Measurements from ENCODE around the gene NUMBL. TPM values are rescaled to one million over a fixed set of nuclear protein-coding genes. Genes with fewer than 3 reads are reported as not detected.

Gene NUMBL
- total and polyA plus RNA-seq, 2 of the 8 experiments (the other 6 are each of a cell fraction or from before 2014, with no cell fraction given): 13.5 to 24.8 TPM

GRCh38 chr19:40661616-40662015 lies 28.8 kb downstream of the NUMBL start:
- Histone ChIP-seq H4K20me1 (replicated peaks in 1 of 2; ENCODE audit: control insufficient read depth in 1 of 2, insufficient read depth in 2 of 2, low read length in 2 of 2) (no peaks in the 10 kb centered on the region), H3K18ac (ENCODE audit: extremely low read depth, low read length) (no peak overlapping the region), H3K79me1 (ENCODE audit: low read depth, low read length) (no peaks in the 10 kb centered on the region; the same call in 1 of the 2 replicates), H3K4me1 (replicated peaks in 1 of 4; ENCODE audit: control insufficient read depth in 3 of 4, insufficient read depth in 4 of 4, low read length in 3 of 4) (peaks cover 0 to 4% (median 3%) of the 10 kb centered on the region in 4 experiments; a peak in 5 of 7 replicates), H2AK5ac (ENCODE audit: low read depth, low read length) (no peak overlapping the region), H2BK15ac (ENCODE audit: low read length) (no peak overlapping the region), H2BK12ac (ENCODE audit: low read depth, low read length) (no peak overlapping the region), H4K91ac (replicated peaks; ENCODE audit: insufficient read length, low read length) (no peak overlapping the region), H2AFZ (ENCODE audit: low read length) (no peak overlapping the region), H3K36me3 (ENCODE audit: control insufficient read depth in 2 of 4, insufficient read depth in 4 of 4, low read length in 3 of 4) (no peaks in the 10 kb centered on the region), H4K8ac (ENCODE audit: extremely low read depth, insufficient read depth, low read length) (no peak overlapping the region), H3K23ac (ENCODE audit: insufficient read length) (no peak overlapping the region), H3K27ac (ENCODE audit: low read depth, low read length) (no peak overlapping the region), H3K56ac (replicated peaks; ENCODE audit: insufficient read length, low read depth, low read length) (no peak overlapping the region), H2BK5ac (ENCODE audit: low read depth, low read length) (no peak overlapping the region), H3K14ac (ENCODE audit: insufficient read length) (no peak overlapping the region), H3K4ac (replicated peaks; ENCODE audit: insufficient read length, low read depth, low read length) (no peak overlapping the region), H2BK20ac (ENCODE audit: low read length) (no peak overlapping the region), H3K4me3 (ENCODE audit: extremely low read depth in 1 of 4, insufficient read depth in 2 of 4, low read depth in 3 of 4, low read length in 4 of 4) (no peak overlapping the region), H3K9me3 (ENCODE audit: insufficient read depth in 2 of 2, low read depth in 1 of 2, low read length in 1 of 2) (no peaks in the 10 kb centered on the region), H3K4me2 (ENCODE audit: insufficient read depth in 1 of 2, low read depth in 2 of 2, low read length in 2 of 2) (no peak overlapping the region), H3K9ac (replicated peaks in 1 of 4; ENCODE audit: extremely low read depth in 1 of 4, low read depth in 3 of 4, low read length in 3 of 4) (no peak overlapping the region), H2BK120ac (replicated peaks; ENCODE audit: low read depth, low read length) (no peak overlapping the region), H3K79me2 (ENCODE audit: control insufficient read depth in 1 of 2, insufficient read depth in 2 of 2, low read length in 2 of 2) (no peaks in the 10 kb centered on the region), H3K23me2 (ENCODE audit: low read depth, low read length) (no peaks in the 10 kb centered on the region; the same call in 1 of the 2 replicates), H4K5ac (ENCODE audit: insufficient read length, low read depth, low read length) (no peak overlapping the region), H3K27me3 (replicated peaks in 1 of 4; ENCODE audit: control insufficient read depth in 3 of 4, extremely low read depth in 1 of 4, insufficient read depth in 3 of 4, low read length in 3 of 4) (no peaks in the 10 kb centered on the region)
- CTCF ChIA-PET (ENCODE audit: partially characterized antibody): interaction anchor here (0.8 to 4.2 kb wide), 9 partner anchors 10 to 250 kb away, joined by 3 to 23 read pairs (median 6); no protein-coding TSS in a partner anchor
- 93% methylated on average over 1 of the region's 1 CpG; no CpG with 5 or more reads in 1 of the 2 experiments for WGBS, 2 experiments (ENCODE audit: extremely low coverage in 1 of 2, insufficient coverage in 1 of 2, insufficient read length in 1 of 2, insufficient replicate concordance in 2 of 2, low coverage in 1 of 2, low lambda C conversion rate in 2 of 2, missing lambda C conversion rate in 1 of 2)
- POLR2A ChIA-PET (ENCODE audit: partially characterized antibody): interaction anchor here (0.6 to 2.5 kb wide), 4 partner anchors 9 to 146 kb away, joined by 3 to 9 read pairs (median 3); no protein-coding TSS in a partner anchor
- TF ChIP-seq HDAC2 (IDR thresholded peaks at IDR 0.05; ENCODE audit: borderline replicate concordance in 1 of 2, low read depth in 2 of 2, low read length in 2 of 2) (no peak), EGR1 (IDR thresholded peaks at IDR 0.05; ENCODE audit: borderline replicate concordance, low read depth, low read length) (no peak), CBX8 (IDR thresholded peaks at IDR 0.05; ENCODE audit: borderline replicate concordance, low read depth, low read length) (no peak), SP1 (IDR thresholded peaks at IDR 0.05; ENCODE audit: low read depth, low read length) (no peak)
- no peak for DNase-seq (ENCODE audit: low read depth in 1 of 2, low spot score in 2 of 2)
- no peak for FAIRE-seq
